Measurements from ENCODE around the gene CACUL1. TPM values are rescaled to one million over a fixed set of nuclear protein-coding genes. Genes with fewer than 3 reads are reported as not detected.

The CACUL1 gene
- total RNA-seq, 4 donors from 2014 or later: 30.8 to 44.4 (median 33.3) TPM

GRCh38 chr10:118732245-118733165 is 22.3 kb downstream of the CACUL1 start:
- no peak for DNase-seq (ENCODE audit: extremely low spot score)
- H3K27ac ChIP-seq (replicated peaks in 1 of 4): no peak overlapping the region
- H3K9me3 ChIP-seq: no peaks in the 10 kb centered on the region
- peaks cover 57 to 83% (median 79%) of the 10 kb centered on the region in 4 donors for H3K4me1 ChIP-seq
- TF ChIP-seq CTCF (IDR thresholded peaks at IDR 0.05) (no peak), POLR2AphosphoS5 (IDR thresholded peaks at IDR 0.05) (no peak), EP300 (IDR thresholded peaks at IDR 0.05) (no peak), POLR2A (IDR thresholded peaks at IDR 0.05; ENCODE audit: low read depth) (no peak)
- WGBS: 85% methylated on average over 12 of the region's 12 CpGs
- intact Hi-C loops (cut with DNase I): no loop called here
- H3K36me3 ChIP-seq: peaks cover 0 to 6% (median 0%) of the 10 kb centered on the region in 4 donors
- no peak overlapping the region for H3K4me3 ChIP-seq
- no peaks in the 10 kb centered on the region for H3K27me3 ChIP-seq

- H3K9me3 ChIP-seq: no peaks in the 10 kb centered on the region
- peaks cover 50 to 77% (median 72%) of the 10 kb centered on the region in 4 donors for H3K4me1 ChIP-seq
- H3K36me3 ChIP-seq: peaks cover 0 to 6% (median 0%) of the 10 kb centered on the region in 4 donors
- 56% methylated on average over 7 of the region's 7 CpGs for WGBS
- H3K4me3 ChIP-seq: no peak overlapping the region
- no peaks in the 10 kb centered on the region for H3K27me3 ChIP-seq
- no peak overlapping the region for H3K27ac ChIP-seq (replicated peaks in 1 of 4)
- TF ChIP-seq EP300 (IDR thresholded peaks at IDR 0.05) (no peak), POLR2AphosphoS5 (IDR thresholded peaks at IDR 0.05) (no peak), CTCF (IDR thresholded peaks at IDR 0.05) (no peak)
- intact Hi-C loops (cut with DNase I): no loop called here
- no peak for DNase-seq (ENCODE audit: extremely low spot score)
Observed at GRCh38 chr10:118730756-118731456, 23.9 kb downstream of the CACUL1 start.

- Histone ChIP-seq H3K9me3 (no peaks in the 10 kb centered on the region), H3K36me3 (peaks cover 0 to 6% (median 0%) of the 10 kb centered on the region in 4 donors), H3K27ac (replicated peaks in 1 of 4) (peak overlapping the region in 1 of 4 donors; percentile 17), H3K27me3 (no peaks in the 10 kb centered on the region), H3K4me1 (peaks cover 46 to 72% (median 69%) of the 10 kb centered on the region in 4 donors), H3K4me3 (no peak overlapping the region)
- DNase-seq (ENCODE audit: extremely low spot score): no peak
- intact Hi-C loops (cut with DNase I): no loop called here
- 56% methylated on average over 2 of the region's 2 CpGs for WGBS
- TF ChIP-seq POLR2AphosphoS5 (IDR thresholded peaks at IDR 0.05): no peak
- no peak for TF ChIP-seq EP300 (IDR thresholded peaks at IDR 0.05)
Observed at GRCh38 chr10:118729641-118730258, 25.0 kb downstream of the CACUL1 start.

GRCh38 chr10:118729200-118729599 is 25.6 kb downstream of the CACUL1 start:
- Histone ChIP-seq H3K36me3 (peaks cover 0 to 6% (median 0%) of the 10 kb centered on the region in 4 donors), H3K4me3 (no peak overlapping the region), H3K4me1 (peaks cover 43 to 66% (median 65%) of the 10 kb centered on the region in 4 donors), H3K27me3 (no peaks in the 10 kb centered on the region), H3K9me3 (no peaks in the 10 kb centered on the region), H3K27ac (replicated peaks in 1 of 4) (no peak overlapping the region)
- no peak for TF ChIP-seq POLR2AphosphoS5 (IDR thresholded peaks at IDR 0.05)
- no peak for TF ChIP-seq POLR2A (IDR thresholded peaks at IDR 0.05; ENCODE audit: low read depth)
- TF ChIP-seq CTCF (IDR thresholded peaks at IDR 0.05): no peak
- TF ChIP-seq EP300 (IDR thresholded peaks at IDR 0.05): no peak
- no peak for DNase-seq (ENCODE audit: extremely low spot score)
- intact Hi-C loops (cut with DNase I): no loop called here
- WGBS: 68% methylated on average over 3 of the region's 3 CpGs
